ENCODE measurements around the gene SSR2. TPM values are rescaled to one million over a fixed set of nuclear protein-coding genes. Genes with fewer than 3 reads are reported as not detected.
A peak's percentile ranks its signal among the peaks of the same experiment; 100 is the strongest.

The SSR2 gene
- total and polyA plus RNA-seq, 4 donors = 93.1 to 264 (median 173) TPM

DNA sequence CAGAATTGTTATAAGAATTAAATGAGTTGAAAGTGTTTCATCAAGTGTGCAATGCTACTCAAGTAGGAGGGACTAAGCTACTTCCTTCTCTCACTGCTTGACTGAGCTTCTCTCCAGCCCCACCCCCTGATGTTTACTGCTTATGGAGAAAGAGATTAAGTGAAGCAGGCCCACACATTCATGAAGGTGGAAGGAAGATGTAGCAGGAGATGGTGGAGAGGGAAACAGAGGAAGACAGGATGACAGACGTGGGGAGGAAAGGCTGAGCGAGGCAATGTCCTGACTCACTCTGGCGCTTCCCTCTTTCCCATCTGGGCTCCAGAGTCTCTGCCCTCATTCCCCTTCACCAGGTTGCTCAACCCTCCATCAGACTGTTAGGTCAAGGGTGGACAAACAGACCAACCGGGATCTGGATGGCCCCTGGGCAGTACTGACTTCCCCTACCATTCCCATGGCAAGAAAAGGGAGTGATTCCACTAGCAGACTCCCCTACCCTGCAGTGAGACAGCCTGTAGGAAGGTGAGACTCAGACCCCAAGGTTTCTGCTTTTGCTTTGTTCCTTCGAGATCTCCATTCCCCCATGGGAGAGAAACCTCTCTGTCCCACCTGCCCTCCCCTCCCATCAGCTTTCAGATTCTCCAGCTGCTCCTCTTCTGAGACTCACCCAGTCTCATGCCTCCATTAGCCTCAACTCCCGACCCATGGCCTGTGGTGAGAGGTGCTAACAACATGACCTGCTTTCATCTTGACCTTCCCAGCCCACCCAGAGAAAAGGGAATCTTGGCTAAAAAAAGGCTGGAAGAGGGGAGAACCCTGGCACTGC is 39.3 kb downstream of the SSR2 start:
- H3K27me3 ChIP-seq (ENCODE audit: control insufficient read depth in 4 of 4, insufficient read depth in 4 of 4, low read length in 3 of 4) = no peaks in the 10 kb centered on the region
- DNase-seq (ENCODE audit: low spot score) = peak; percentile 56
- H3K9ac ChIP-seq (ENCODE audit: low read depth in 1 of 2, low read length in 2 of 2) = no peak overlapping the region
- peak overlapping the region in 1 of 2 donors; percentile 15 for H3K27ac ChIP-seq (ENCODE audit: low read depth in 1 of 2, low read length in 2 of 2)
- no peak overlapping the region for H3K4me3 ChIP-seq (ENCODE audit: low read depth in 1 of 3, low read length in 3 of 3)
- no peaks in the 10 kb centered on the region for H3K36me3 ChIP-seq (ENCODE audit: control insufficient read depth in 4 of 4, insufficient read depth in 3 of 4, low read depth in 1 of 4, low read length in 3 of 4)
- peak; percentile 10 for TF ChIP-seq HNF4A (conservative IDR thresholded peaks at IDR 0.05)
- no peak for TF ChIP-seq JUND (IDR thresholded peaks at IDR 0.05)
- peaks cover 0 to 18% (median 8%) of the 10 kb centered on the region in 4 donors for H3K4me1 ChIP-seq (ENCODE audit: control insufficient read depth in 4 of 4, insufficient read depth in 4 of 4, low read length in 3 of 4)
- WGBS = 64% methylated on average over 6 of the region's 6 CpGs
- H3K9me3 ChIP-seq (ENCODE audit: control insufficient read depth in 4 of 4, low read length in 3 of 4) = no peaks in the 10 kb centered on the region

DNA sequence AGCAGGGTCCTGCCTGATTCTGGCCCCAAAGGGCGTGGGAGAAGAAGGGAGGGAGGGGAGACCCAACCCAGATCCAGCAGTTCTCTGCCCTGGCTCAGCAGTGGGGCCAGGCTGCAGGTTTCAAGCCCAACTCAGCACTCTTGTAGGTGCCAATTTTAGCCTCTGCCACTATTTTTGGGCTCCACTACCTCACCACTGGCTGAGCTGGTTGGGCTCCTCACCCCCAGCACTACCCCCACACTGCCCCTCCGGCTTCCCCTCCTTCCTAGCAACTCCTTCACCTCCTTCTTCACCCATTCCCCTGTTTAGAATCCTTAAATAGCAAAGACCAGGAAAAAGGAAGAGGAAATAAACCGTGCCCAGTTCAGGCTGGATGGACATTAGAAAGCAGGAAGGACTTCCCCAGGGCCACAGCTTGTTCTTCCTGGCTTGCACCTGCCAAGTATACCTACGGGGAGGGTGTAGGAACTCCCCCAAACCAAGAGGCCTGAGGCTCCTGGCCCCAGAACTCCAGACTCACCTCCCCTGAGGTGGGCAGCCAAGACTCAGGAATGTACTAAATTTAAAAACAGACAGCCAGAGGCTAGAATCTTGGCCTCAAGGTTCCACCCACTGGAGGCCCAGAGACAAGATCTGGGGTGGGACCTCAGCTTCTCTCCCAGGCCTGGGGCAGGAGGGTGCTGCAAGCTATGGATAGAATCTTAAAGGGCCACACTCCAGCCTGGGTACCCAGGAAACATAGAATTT is 41.0 kb downstream of the SSR2 start:
- Histone ChIP-seq H3K27me3 (ENCODE audit: control insufficient read depth in 4 of 4, insufficient read depth in 4 of 4, low read length in 3 of 4) (no peaks in the 10 kb centered on the region), H3K4me1 (ENCODE audit: control insufficient read depth in 4 of 4, insufficient read depth in 4 of 4, low read length in 3 of 4) (peaks cover 6 to 18% (median 9%) of the 10 kb centered on the region in 4 donors), H3K9me3 (ENCODE audit: control insufficient read depth in 4 of 4, low read length in 3 of 4) (no peaks in the 10 kb centered on the region), H3K27ac (ENCODE audit: low read depth in 1 of 2, low read length in 2 of 2) (peak overlapping the region; percentile 80 to 92), H3K4me3 (ENCODE audit: low read depth in 1 of 3, low read length in 3 of 3) (peak overlapping the region in 1 of 3 donors; percentile 80), H3K9ac (ENCODE audit: low read depth in 1 of 2, low read length in 2 of 2) (peak overlapping the region in 1 of 2 donors; percentile 32), H3K36me3 (ENCODE audit: control insufficient read depth in 4 of 4, insufficient read depth in 3 of 4, low read depth in 1 of 4, low read length in 3 of 4) (no peaks in the 10 kb centered on the region)
- DNase-seq (ENCODE audit: low spot score) = peak; percentile 71
- WGBS = 63% methylated on average over 4 of the region's 4 CpGs
- TF ChIP-seq TAF1 (conservative IDR thresholded peaks at IDR 0.05) (no peak), SP1 (IDR thresholded peaks at IDR 0.05) (no peak), FOXA1 (IDR thresholded peaks at IDR 0.05) (no peak), FOXA2 (IDR thresholded peaks at IDR 0.05) (no peak), HNF4A (conservative IDR thresholded peaks at IDR 0.05) (no peak), NR2F2 (IDR thresholded peaks at IDR 0.05) (no peak), HNF4G (IDR thresholded peaks at IDR 0.05) (no peak), YY1 (IDR thresholded peaks at IDR 0.05) (no peak), JUND (IDR thresholded peaks at IDR 0.05) (no peak), GABPA (IDR thresholded peaks at IDR 0.05 in 1 of 2, conservative IDR thresholded peaks at IDR 0.05 in 1 of 2) (no peak), EGR1 (IDR thresholded peaks at IDR 0.05; ENCODE audit: low read depth in 2 of 2) (no peak), RAD21 (IDR thresholded peaks at IDR 0.05) (no peak), RXRA (IDR thresholded peaks at IDR 0.05) (no peak)
- TF ChIP-seq, protein P1, sequence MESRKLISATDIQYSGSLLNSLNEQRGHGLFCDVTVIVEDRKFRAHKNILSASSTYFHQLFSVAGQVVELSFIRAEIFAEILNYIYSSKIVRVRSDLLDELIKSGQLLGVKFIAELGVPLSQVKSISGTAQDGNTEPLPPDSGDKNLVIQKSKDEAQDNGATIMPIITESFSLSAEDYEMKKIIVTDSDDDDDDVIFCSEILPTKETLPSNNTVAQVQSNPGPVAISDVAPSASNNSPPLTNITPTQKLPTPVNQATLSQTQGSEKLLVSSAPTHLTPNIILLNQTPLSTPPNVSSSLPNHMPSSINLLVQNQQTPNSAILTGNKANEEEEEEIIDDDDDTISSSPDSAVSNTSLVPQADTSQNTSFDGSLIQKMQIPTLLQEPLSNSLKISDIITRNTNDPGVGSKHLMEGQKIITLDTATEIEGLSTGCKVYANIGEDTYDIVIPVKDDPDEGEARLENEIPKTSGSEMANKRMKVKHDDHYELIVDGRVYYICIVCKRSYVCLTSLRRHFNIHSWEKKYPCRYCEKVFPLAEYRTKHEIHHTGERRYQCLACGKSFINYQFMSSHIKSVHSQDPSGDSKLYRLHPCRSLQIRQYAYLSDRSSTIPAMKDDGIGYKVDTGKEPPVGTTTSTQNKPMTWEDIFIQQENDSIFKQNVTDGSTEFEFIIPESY (IDR thresholded peaks at IDR 0.05) = no peak
- TF ChIP-seq, protein P2, sequence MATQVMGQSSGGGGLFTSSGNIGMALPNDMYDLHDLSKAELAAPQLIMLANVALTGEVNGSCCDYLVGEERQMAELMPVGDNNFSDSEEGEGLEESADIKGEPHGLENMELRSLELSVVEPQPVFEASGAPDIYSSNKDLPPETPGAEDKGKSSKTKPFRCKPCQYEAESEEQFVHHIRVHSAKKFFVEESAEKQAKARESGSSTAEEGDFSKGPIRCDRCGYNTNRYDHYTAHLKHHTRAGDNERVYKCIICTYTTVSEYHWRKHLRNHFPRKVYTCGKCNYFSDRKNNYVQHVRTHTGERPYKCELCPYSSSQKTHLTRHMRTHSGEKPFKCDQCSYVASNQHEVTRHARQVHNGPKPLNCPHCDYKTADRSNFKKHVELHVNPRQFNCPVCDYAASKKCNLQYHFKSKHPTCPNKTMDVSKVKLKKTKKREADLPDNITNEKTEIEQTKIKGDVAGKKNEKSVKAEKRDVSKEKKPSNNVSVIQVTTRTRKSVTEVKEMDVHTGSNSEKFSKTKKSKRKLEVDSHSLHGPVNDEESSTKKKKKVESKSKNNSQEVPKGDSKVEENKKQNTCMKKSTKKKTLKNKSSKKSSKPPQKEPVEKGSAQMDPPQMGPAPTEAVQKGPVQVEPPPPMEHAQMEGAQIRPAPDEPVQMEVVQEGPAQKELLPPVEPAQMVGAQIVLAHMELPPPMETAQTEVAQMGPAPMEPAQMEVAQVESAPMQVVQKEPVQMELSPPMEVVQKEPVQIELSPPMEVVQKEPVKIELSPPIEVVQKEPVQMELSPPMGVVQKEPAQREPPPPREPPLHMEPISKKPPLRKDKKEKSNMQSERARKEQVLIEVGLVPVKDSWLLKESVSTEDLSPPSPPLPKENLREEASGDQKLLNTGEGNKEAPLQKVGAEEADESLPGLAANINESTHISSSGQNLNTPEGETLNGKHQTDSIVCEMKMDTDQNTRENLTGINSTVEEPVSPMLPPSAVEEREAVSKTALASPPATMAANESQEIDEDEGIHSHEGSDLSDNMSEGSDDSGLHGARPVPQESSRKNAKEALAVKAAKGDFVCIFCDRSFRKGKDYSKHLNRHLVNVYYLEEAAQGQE (IDR thresholded peaks at IDR 0.05) = no peak
- TF ChIP-seq, protein P3, sequence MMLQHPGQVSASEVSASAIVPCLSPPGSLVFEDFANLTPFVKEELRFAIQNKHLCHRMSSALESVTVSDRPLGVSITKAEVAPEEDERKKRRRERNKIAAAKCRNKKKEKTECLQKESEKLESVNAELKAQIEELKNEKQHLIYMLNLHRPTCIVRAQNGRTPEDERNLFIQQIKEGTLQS (IDR thresholded peaks at IDR 0.05) = no peak
- TF ChIP-seq, protein P4, sequence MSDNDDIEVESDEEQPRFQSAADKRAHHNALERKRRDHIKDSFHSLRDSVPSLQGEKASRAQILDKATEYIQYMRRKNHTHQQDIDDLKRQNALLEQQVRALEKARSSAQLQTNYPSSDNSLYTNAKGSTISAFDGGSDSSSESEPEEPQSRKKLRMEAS (IDR thresholded peaks at IDR 0.05) = no peak

All from liver (tissue), 9 donors.